ENCODE measurements around the gene TADA3. TPM values are rescaled to one million over a fixed set of nuclear protein-coding genes. Genes with fewer than 3 reads are reported as not detected.

TADA3 gene
- total and polyA plus RNA-seq, 2 of the 4 experiments (the other 2 are of a cell fraction), result 68.0 to 83.0 TPM

GRCh38 chr3:9782770-9783169, 9.5 kb downstream of the TADA3 start:
- DNase-seq, result no peak
- CTCF ChIA-PET, result interaction anchor here (0.6 kb wide), 1 partner anchor 8 kb away, joined by 5 read pairs; no protein-coding TSS in a partner anchor
- Histone ChIP-seq H4K20me1 (ENCODE audit: insufficient read depth, low read length) (no peaks in the 10 kb centered on the region), H3K9me3 (ENCODE audit: control insufficient read depth, insufficient read depth, low read length) (no peaks in the 10 kb centered on the region), H3K4me1 (ENCODE audit: control insufficient read depth, insufficient read depth, low read length) (peaks cover 3% of the 10 kb centered on the region), H2BK120ac (ENCODE audit: low read depth, low read length) (no peak overlapping the region), H2BK5ac (ENCODE audit: low read depth, low read length, poor library complexity, severe bottlenecking) (no peak overlapping the region), H3K27me3 (ENCODE audit: control insufficient read depth, insufficient read depth, low read length) (no peaks in the 10 kb centered on the region), H2AFZ (replicated peaks; ENCODE audit: low read length, poor library complexity) (no peak overlapping the region), H4K8ac (ENCODE audit: low read depth in 2 of 2, low read length in 2 of 2) (no peak overlapping the region), H3K27ac (ENCODE audit: insufficient read depth, low read length) (no peak overlapping the region), H3K79me1 (ENCODE audit: low read depth in 1 of 2, low read length in 2 of 2) (peaks cover 7% of the 10 kb centered on the region in 2 experiments; a peak in 3 of 4 replicates), H3K4me3 (ENCODE audit: insufficient read depth, low read depth, low read length) (no peak overlapping the region), H3K14ac (replicated peaks; ENCODE audit: low read depth, low read length) (no peak overlapping the region), H4K5ac (ENCODE audit: low read depth, low read length) (no peak overlapping the region), H3K9me1 (ENCODE audit: insufficient read depth, low read length) (0 out of 2 replicates have a peak, but pooled peaks cover 8% of the 10 kb centered on the region), H3K56ac (ENCODE audit: extremely low read depth, insufficient read depth, low read length) (no peak overlapping the region), H3K9ac (ENCODE audit: low read depth, low read length) (no peak overlapping the region), H2BK15ac (ENCODE audit: low read depth, low read length) (no peak overlapping the region), H2BK20ac (ENCODE audit: low read depth, low read length) (no peak overlapping the region), H3K36me3 (ENCODE audit: control insufficient read depth, insufficient read depth, low read length) (peaks cover 48% of the 10 kb centered on the region), H2AK9ac (replicated peaks; ENCODE audit: low read depth, low read length, poor library complexity) (no peak overlapping the region), H3K4ac (ENCODE audit: low read depth, low read length) (no peak overlapping the region), H3K23ac (ENCODE audit: low read depth, low read length) (no peak overlapping the region), H2AK5ac (ENCODE audit: low read depth, low read length) (no peak overlapping the region), H4K91ac (ENCODE audit: insufficient read depth, low read depth, low read length) (no peak overlapping the region), H3K4me2 (ENCODE audit: low read depth, low read length) (no peak overlapping the region), H3K18ac (ENCODE audit: low read depth, low read length) (no peak overlapping the region)
- no TSS peak for BruUV-seq (replicated peaks)
- POLR2A ChIA-PET (ENCODE audit: unreplicated experiment), result no interaction called here
- in situ Hi-C loops (cut with MboI; ENCODE audit: low sequenced_read_pairs), result no loop called here
- WGBS, 2 experiments (ENCODE audit: extremely low coverage in 2 of 2, insufficient read length in 1 of 2), result 100% methylated on average over 1 of the region's 3 CpGs; no CpG with 5 or more reads in 1 of the 2 experiments
- intact Hi-C loops (cut with micrococcal nuclease), result no loop called here
- no peak for ATAC-seq (ENCODE audit: low read depth)
- dilution Hi-C loops (cut with HindIII; ENCODE audit: low sequenced_read_pairs, unreplicated experiment), result no loop called here
- TF ChIP-seq, protein P1, sequence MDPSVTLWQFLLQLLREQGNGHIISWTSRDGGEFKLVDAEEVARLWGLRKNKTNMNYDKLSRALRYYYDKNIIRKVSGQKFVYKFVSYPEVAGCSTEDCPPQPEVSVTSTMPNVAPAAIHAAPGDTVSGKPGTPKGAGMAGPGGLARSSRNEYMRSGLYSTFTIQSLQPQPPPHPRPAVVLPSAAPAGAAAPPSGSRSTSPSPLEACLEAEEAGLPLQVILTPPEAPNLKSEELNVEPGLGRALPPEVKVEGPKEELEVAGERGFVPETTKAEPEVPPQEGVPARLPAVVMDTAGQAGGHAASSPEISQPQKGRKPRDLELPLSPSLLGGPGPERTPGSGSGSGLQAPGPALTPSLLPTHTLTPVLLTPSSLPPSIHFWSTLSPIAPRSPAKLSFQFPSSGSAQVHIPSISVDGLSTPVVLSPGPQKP (IDR thresholded peaks at IDR 0.05; ENCODE audit: borderline replicate concordance, low read depth, low read length), result no peak
- TF ChIP-seq MAZ (IDR thresholded peaks at IDR 0.05; ENCODE audit: borderline replicate concordance, low read depth, low read length) (no peak), BHLHE40 (IDR thresholded peaks at IDR 0.05; ENCODE audit: low read depth, low read length) (no peak), CHD1 (IDR thresholded peaks at IDR 0.05; ENCODE audit: low read depth, low read length) (no peak), RAD21 (IDR thresholded peaks at IDR 0.05; ENCODE audit: low read length) (no peak), NFE2L2 (IDR thresholded peaks at IDR 0.05; ENCODE audit: low read depth, low read length) (no peak), POLR2A (IDR thresholded peaks at IDR 0.05; ENCODE audit: low read depth, low read length) (no peak), FOS (IDR thresholded peaks at IDR 0.05; ENCODE audit: low read depth, low read length) (no peak), MAFK (IDR thresholded peaks at IDR 0.05; ENCODE audit: low read depth, low read length) (no peak), SMC3 (IDR thresholded peaks at IDR 0.05; ENCODE audit: low read depth, low read length) (no peak), RFX5 (IDR thresholded peaks at IDR 0.05; ENCODE audit: low read depth, low read length) (no peak), CEBPB (IDR thresholded peaks at IDR 0.05; ENCODE audit: low read depth, low read length) (no peak)

Measured in IMR-90 (cell line).